ENCODE results near the gene FOXL3. TPM values are rescaled to one million over a fixed set of nuclear protein-coding genes. Genes with fewer than 3 reads are reported as not detected.

Gene FOXL3
- total RNA-seq, 6 experiments from 2014 or later = not detected

DNA sequence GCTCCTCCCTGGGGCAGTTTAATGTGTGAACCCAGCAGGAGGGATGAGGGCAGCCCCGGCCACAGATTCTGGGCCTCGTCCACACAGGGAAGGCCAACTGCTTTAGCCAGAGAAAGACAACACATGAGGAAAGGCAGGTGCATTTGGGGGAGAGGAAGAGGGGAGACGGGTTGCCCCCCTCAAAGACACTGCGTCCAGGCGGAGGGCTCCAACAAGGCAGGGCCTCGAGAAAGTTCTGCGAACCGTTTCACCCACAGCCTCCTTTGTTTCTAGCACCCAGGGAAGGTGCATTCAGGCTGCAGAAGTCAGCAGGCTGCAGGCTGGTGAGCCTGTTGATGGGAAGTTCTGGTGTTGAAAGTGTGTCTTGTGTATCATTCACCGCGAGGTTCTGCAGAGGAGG lies 10.1 kb downstream of the FOXL3 start:
- peaks cover 9% of the 10 kb centered on the region for H3K27me3 Mint-ChIP-seq (ENCODE audit: insufficient read depth)
- no peak for DNase-seq
- no peaks in the 10 kb centered on the region for H3K9me3 Mint-ChIP-seq
- TF ChIP-seq, protein P1, sequence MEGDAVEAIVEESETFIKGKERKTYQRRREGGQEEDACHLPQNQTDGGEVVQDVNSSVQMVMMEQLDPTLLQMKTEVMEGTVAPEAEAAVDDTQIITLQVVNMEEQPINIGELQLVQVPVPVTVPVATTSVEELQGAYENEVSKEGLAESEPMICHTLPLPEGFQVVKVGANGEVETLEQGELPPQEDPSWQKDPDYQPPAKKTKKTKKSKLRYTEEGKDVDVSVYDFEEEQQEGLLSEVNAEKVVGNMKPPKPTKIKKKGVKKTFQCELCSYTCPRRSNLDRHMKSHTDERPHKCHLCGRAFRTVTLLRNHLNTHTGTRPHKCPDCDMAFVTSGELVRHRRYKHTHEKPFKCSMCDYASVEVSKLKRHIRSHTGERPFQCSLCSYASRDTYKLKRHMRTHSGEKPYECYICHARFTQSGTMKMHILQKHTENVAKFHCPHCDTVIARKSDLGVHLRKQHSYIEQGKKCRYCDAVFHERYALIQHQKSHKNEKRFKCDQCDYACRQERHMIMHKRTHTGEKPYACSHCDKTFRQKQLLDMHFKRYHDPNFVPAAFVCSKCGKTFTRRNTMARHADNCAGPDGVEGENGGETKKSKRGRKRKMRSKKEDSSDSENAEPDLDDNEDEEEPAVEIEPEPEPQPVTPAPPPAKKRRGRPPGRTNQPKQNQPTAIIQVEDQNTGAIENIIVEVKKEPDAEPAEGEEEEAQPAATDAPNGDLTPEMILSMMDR (IDR thresholded peaks at IDR 0.05) = no peak
- no peaks in the 10 kb centered on the region for H3K4me1 Mint-ChIP-seq (ENCODE audit: low read depth)
- no peak overlapping the region for H3K4me3 Mint-ChIP-seq
- peaks cover 4% of the 10 kb centered on the region; the same call in 1 of the 2 replicates for H3K36me3 Mint-ChIP-seq (ENCODE audit: low read depth)
- H3K27ac Mint-ChIP-seq = no peak overlapping the region

- DNase-seq = no peak
- Mint-ChIP-seq H3K27ac (no peak overlapping the region), H3K4me1 (ENCODE audit: low read depth) (no peaks in the 10 kb centered on the region), H3K27me3 (ENCODE audit: insufficient read depth) (peaks cover 7% of the 10 kb centered on the region), H3K9me3 (no peaks in the 10 kb centered on the region), H3K36me3 (ENCODE audit: low read depth) (peaks cover 4% of the 10 kb centered on the region; the same call in 1 of the 2 replicates), H3K4me3 (no peak overlapping the region)
- TF ChIP-seq, protein P1 (IDR thresholded peaks at IDR 0.05) = no peak
Observed at GRCh38 chr7:300546-301290, 10.7 kb downstream of the FOXL3 start.

GRCh38 chr7:301291-302053 lies 11.5 kb downstream of the FOXL3 start:
- no peak for DNase-seq
- TF ChIP-seq, protein P1 (IDR thresholded peaks at IDR 0.05) = no peak
- H3K27me3 Mint-ChIP-seq (ENCODE audit: insufficient read depth) = peaks cover 7% of the 10 kb centered on the region
- no peak overlapping the region for H3K27ac Mint-ChIP-seq
- peaks cover 4% of the 10 kb centered on the region; the same call in 1 of the 2 replicates for H3K36me3 Mint-ChIP-seq (ENCODE audit: low read depth)
- no peaks in the 10 kb centered on the region for H3K9me3 Mint-ChIP-seq
- no peaks in the 10 kb centered on the region for H3K4me1 Mint-ChIP-seq (ENCODE audit: low read depth)
- H3K4me3 Mint-ChIP-seq = no peak overlapping the region

GRCh38 chr7:302054-302992 lies 12.4 kb downstream of the FOXL3 start:
- Mint-ChIP-seq H3K4me1 (ENCODE audit: low read depth) (no peaks in the 10 kb centered on the region), H3K36me3 (ENCODE audit: low read depth) (peaks cover 4% of the 10 kb centered on the region; the same call in 1 of the 2 replicates), H3K27ac (no peak overlapping the region), H3K4me3 (no peak overlapping the region), H3K27me3 (ENCODE audit: insufficient read depth) (peaks cover 12% of the 10 kb centered on the region), H3K9me3 (peaks cover 4% of the 10 kb centered on the region; the same call in 1 of the 2 replicates)
- no peak for DNase-seq
- TF ChIP-seq, protein P1 (IDR thresholded peaks at IDR 0.05) = no peak

DNA sequence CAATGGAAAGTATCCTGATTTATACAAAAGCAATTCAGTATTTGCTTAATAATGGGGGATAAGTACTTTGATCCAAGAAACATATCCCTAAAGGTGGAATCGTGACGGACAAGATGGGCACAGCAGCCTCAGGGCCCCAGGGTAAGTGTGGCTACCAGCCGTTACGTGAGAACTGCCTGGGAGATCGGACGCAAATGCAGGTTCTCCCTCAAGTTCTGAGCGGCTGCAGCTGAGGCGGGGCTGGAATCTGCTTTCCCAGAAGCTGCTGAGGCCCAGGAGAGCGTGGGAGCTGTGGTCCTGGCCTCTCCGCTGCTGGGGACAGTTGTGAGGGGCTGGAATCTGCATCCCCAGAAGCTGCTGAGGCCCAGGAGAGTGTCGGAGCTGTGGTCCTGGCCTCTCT lies 13.5 kb downstream of the FOXL3 start:
- peaks cover 4% of the 10 kb centered on the region; the same call in 1 of the 2 replicates for H3K36me3 Mint-ChIP-seq (ENCODE audit: low read depth)
- H3K9me3 Mint-ChIP-seq = peaks cover 14% of the 10 kb centered on the region
- H3K4me1 Mint-ChIP-seq (ENCODE audit: low read depth) = no peaks in the 10 kb centered on the region
- no peak overlapping the region for H3K4me3 Mint-ChIP-seq
- peaks cover 12% of the 10 kb centered on the region for H3K27me3 Mint-ChIP-seq (ENCODE audit: insufficient read depth)
- TF ChIP-seq, protein P1 (IDR thresholded peaks at IDR 0.05) = no peak
- no peak for DNase-seq
- H3K27ac Mint-ChIP-seq = no peak overlapping the region
